NB4 (cell line): ENCODE measurements around the gene GNPTAB.

ENCODE experiments used
- DNase-seq: peaks from one replicate; pipeline ENCODE4 v3.0.0; 2010; ENCODE audit warnings: low read depth
- H3K4me3 ChIP-seq: one replicate; pipeline ENCODE4 v1.5.1; 2011; ENCODE audit warnings: mild to moderate bottlenecking, low read depth, low read length, moderate library complexity
- CTCF ChIP-seq: IDR thresholded peaks from one replicate; pipeline ENCODE4 v1.5.1; 2012; ENCODE audit warnings: low read depth, low read length
- MAX ChIP-seq: IDR thresholded peaks from 2 replicates; pipeline ENCODE4 v1.6.1; 2011; ENCODE audit warnings: low read depth, low read length
- MYC ChIP-seq: IDR thresholded peaks from 2 replicates; pipeline ENCODE4 v1.6.1; 2011; ENCODE audit warnings: low read depth, low read length
- POLR2A ChIP-seq: IDR thresholded peaks from 2 replicates; pipeline ENCODE4 v1.6.1; 2011; ENCODE audit warnings: mild to moderate bottlenecking; ENCODE audit not compliant: insufficient read length; ENCODE audit errors: extremely low read depth

The GNPTAB gene

DNA sequence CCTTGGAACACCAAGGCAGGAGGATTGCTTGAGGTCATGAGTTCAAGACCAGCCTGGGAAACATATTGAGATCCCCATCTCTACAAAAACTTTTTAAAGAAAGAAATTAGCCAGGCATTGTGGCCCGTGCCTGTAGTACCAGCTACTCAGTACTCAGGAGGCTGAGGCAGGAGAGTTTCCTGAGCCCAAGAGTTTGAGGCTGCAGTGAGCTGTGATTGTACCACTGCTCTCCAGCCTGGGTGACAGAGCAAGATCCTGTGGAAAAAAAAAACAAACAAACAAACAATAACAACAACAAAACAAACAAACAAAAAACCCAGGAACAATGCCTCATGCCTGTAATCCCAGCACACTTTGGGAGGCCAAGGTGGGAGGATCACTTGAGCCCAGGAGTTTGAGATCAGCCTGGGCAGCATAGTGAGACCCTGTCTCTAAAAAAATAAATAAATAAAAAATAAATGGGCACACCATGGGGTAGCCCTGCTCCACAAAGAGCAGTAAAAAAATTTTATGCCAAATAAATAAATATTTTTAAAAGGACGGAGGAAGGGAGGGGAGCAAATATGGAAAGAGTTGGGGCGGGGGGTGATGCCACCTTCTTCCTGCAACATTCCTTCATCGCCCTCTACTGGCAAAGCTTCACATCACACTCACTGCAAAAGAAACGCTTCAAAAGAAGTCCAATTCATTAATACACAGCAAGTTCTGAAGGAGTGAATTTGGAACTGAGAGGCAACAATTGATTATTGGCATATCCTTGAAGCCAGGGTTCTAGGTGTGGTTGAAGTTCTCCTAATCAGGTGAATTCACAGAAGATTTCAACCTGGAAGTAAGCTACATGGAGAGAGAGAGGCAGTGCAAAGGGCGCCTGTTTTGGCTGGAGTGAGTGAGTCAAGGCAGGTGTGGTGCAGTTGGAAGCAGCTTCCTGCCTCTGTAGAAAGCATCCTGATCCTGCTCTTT is 8.8 kb upstream of the GNPTAB start:
- no peak overlapping the region for H3K4me3 ChIP-seq
- peak; percentile 79 for DNase-seq
- TF ChIP-seq MAX (0 out of 2 replicates have a peak, but pooled peaks have one; percentile 28), CTCF (peak; percentile 97), MYC (peak; percentile 16; the same call in 1 of the 2 replicates), POLR2A (no peak)

GRCh38 chr12:101838628-101839323 is 8.0 kb upstream of the GNPTAB start:
- no peak for DNase-seq
- H3K4me3 ChIP-seq: no peak overlapping the region
- TF ChIP-seq MAX (no peak), CTCF (no peak), MYC (no peak), POLR2A (no peak)

GRCh38 chr12:101832030-101832429 is 1.3 kb upstream of the GNPTAB start:
- no peak for DNase-seq
- TF ChIP-seq CTCF (no peak), MYC (no peak), MAX (no peak), POLR2A (no peak)

GRCh38 chr12:101829639-101830366 is 956 bp downstream of the GNPTAB start:
- H3K4me3 ChIP-seq: peak overlapping the region; percentile 84
- DNase-seq: peak; percentile 21
- TF ChIP-seq CTCF: no peak
- no peak for TF ChIP-seq MAX
- no peak for TF ChIP-seq MYC
- no peak for TF ChIP-seq POLR2A

More at GRCh38 chr12:101832030-101832429, 1.3 kb upstream of the GNPTAB start:
- H3K4me3 ChIP-seq: no peak overlapping the region

GRCh38 chr12:101828463-101829196 is 2.1 kb downstream of the GNPTAB start:
- H3K4me3 ChIP-seq: no peak overlapping the region
- TF ChIP-seq MYC (no peak), MAX (no peak), CTCF (no peak), POLR2A (no peak)

More at GRCh38 chr12:101828463-101829196, 2.1 kb downstream of the GNPTAB start:
- no peak for DNase-seq
